Dermis microvascular lymphatic vessel endothelial cell (primary cell): Measurements from ENCODE around the gene SLC9A8. TPM values are rescaled to one million over a fixed set of nuclear protein-coding genes. Genes with fewer than 3 reads are reported as not detected.

Experiments used
- total RNA-seq: library from RNA; depleted of rRNA; stranded (reverse); fragments of >200 nt; gene quantifications from 2 replicates; pipeline ENCODE4 v1.2.1, GENCODE V29; 2014

Gene SLC9A8
- total RNA-seq, 1 donor from 2014 or later, result 5.0 TPM

Other genes starting within 250 kb of the SLC9A8 start
- gene PTGIS, start 244.7 kb upstream of the SLC9A8 start, total RNA-seq, result 0.13 and 0.25 TPM in 2 replicates
- gene B4GALT5, start 99.0 kb upstream of the SLC9A8 start, total RNA-seq, result 33.1 and 56.3 TPM in 2 replicates
- gene SPATA2, start 102.7 kb downstream of the SLC9A8 start, total RNA-seq, result 0.64 and 1.0 TPM in 2 replicates
- 30.8 and 47.2 TPM in 2 replicates for gene RNF114, start 123.6 kb downstream of the SLC9A8 start, total RNA-seq
- 1.0 and 1.6 TPM in 2 replicates for gene SNAI1, start 170.2 kb downstream of the SLC9A8 start, total RNA-seq